ENCODE results near the gene SEMG1. TPM values are rescaled to one million over a fixed set of nuclear protein-coding genes. Genes with fewer than 3 reads are reported as not detected.

SEMG1 gene
- polyA plus RNA-seq, 1 donor (not counting 4 experiments of a cell fraction or from before 2014, with no cell fraction given), result not detected

DNA sequence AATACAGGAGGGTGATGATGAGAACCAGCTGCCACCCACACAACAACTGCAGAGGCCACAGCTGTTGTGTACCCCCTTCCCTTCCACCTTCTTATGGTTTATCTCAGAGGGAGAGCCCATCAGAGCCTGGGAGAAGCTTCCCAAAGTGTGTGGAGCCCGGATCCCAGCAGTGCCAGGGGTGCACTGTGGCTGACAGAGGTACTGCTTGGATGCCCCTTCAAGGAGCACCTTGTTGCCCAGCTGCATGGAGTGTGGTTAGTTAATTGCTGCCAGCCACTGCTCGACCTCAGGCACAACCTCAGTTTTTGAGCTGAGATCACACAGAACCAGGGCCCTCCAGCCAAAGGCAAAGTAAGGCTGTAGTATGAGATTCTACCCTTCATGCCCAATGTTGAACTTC lies 19.1 kb upstream of the SEMG1 start:
- Histone ChIP-seq H3K9me3 (ENCODE audit: control insufficient read depth, low read depth, low read length) (no peaks in the 10 kb centered on the region), H3K9me1 (ENCODE audit: control insufficient read depth, extremely low read depth, insufficient read depth, low read length) (no peaks in the 10 kb centered on the region), H3K4me1 (ENCODE audit: control insufficient read depth, extremely low read depth, insufficient read depth, low read length) (no peaks in the 10 kb centered on the region), H3K36me3 (ENCODE audit: control insufficient read depth in 2 of 2, extremely low read depth in 1 of 2, insufficient read depth in 2 of 2, low read length in 2 of 2) (no peaks in the 10 kb centered on the region), H2AFZ (ENCODE audit: control insufficient read depth, low read length) (no peak overlapping the region), H4K20me1 (ENCODE audit: control insufficient read depth, extremely low read depth, insufficient read depth, low read length) (no peaks in the 10 kb centered on the region), H3K27ac (ENCODE audit: control insufficient read depth, insufficient read depth, low read length) (no peak overlapping the region), H3K4me2 (ENCODE audit: control insufficient read depth, extremely low read depth, insufficient read depth, low read depth, low read length) (no peak overlapping the region), H3K4me3 (ENCODE audit: control insufficient read depth in 2 of 3, extremely low read depth in 1 of 3, insufficient read depth in 2 of 3, low read depth in 1 of 3, low read length in 3 of 3) (no peak overlapping the region), H3K9ac (ENCODE audit: control insufficient read depth, extremely low read depth, insufficient read depth, low read length) (no peak overlapping the region), H3K27me3 (ENCODE audit: control insufficient read depth, extremely low read depth, insufficient read depth, low read length) (no peaks in the 10 kb centered on the region), H3K79me2 (ENCODE audit: control insufficient read depth, insufficient read depth, low read length) (no peaks in the 10 kb centered on the region)
- no peak for TF ChIP-seq EZH2 (IDR thresholded peaks at IDR 0.05; ENCODE audit: low read length)
- TF ChIP-seq, protein P1, sequence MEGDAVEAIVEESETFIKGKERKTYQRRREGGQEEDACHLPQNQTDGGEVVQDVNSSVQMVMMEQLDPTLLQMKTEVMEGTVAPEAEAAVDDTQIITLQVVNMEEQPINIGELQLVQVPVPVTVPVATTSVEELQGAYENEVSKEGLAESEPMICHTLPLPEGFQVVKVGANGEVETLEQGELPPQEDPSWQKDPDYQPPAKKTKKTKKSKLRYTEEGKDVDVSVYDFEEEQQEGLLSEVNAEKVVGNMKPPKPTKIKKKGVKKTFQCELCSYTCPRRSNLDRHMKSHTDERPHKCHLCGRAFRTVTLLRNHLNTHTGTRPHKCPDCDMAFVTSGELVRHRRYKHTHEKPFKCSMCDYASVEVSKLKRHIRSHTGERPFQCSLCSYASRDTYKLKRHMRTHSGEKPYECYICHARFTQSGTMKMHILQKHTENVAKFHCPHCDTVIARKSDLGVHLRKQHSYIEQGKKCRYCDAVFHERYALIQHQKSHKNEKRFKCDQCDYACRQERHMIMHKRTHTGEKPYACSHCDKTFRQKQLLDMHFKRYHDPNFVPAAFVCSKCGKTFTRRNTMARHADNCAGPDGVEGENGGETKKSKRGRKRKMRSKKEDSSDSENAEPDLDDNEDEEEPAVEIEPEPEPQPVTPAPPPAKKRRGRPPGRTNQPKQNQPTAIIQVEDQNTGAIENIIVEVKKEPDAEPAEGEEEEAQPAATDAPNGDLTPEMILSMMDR (optimal IDR thresholded peaks at IDR 0.05 in 1 of 3, IDR thresholded peaks at IDR 0.05 in 1 of 3, conservative IDR thresholded peaks at IDR 0.05 in 1 of 3; ENCODE audit: extremely low read depth in 1 of 3, insufficient read depth in 2 of 3, low read length in 3 of 3), result peak in 2 of 3 experiments; percentile 18 to 28
- dilution Hi-C loops (cut with MboI; ENCODE audit: extremely low pct_ligation_motif_present, low sequenced_read_pairs), result no loop called here
- FAIRE-seq (no peak), DNase-seq (ENCODE audit: low read depth, low spot score) (no peak)

DNA sequence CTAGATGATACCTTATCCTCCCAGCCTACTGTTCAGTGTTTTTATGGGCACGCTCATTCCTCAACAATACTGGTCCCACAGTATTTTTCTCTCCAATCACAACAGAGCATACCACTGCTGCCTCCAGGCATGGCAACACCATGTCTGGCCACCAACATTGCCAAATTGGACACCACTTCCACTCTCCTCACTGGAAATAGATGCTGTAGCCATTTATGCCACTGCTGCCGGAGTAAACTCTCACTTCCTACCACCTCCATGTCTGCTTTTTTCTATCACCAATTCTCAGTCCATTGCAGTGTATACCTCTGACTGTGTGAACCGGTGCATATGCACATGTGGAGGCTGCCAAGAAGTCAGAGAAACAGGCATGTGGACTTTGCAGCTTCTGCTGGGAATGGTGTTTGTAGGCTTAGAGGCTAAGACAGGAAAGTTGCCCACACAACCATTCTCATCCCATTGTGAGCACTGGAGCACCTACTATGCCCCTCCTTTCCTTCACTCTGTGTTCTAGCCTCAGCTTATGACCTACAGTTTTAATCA lies 17.7 kb upstream of the SEMG1 start:
- Histone ChIP-seq H3K27me3 (ENCODE audit: control insufficient read depth, extremely low read depth, insufficient read depth, low read length) (no peaks in the 10 kb centered on the region), H3K9me3 (ENCODE audit: control insufficient read depth, low read depth, low read length) (no peaks in the 10 kb centered on the region), H3K79me2 (ENCODE audit: control insufficient read depth, insufficient read depth, low read length) (no peaks in the 10 kb centered on the region), H4K20me1 (ENCODE audit: control insufficient read depth, extremely low read depth, insufficient read depth, low read length) (no peaks in the 10 kb centered on the region), H3K4me1 (ENCODE audit: control insufficient read depth, extremely low read depth, insufficient read depth, low read length) (no peaks in the 10 kb centered on the region), H2AFZ (ENCODE audit: control insufficient read depth, low read length) (no peak overlapping the region), H3K27ac (ENCODE audit: control insufficient read depth, insufficient read depth, low read length) (no peak overlapping the region), H3K9me1 (ENCODE audit: control insufficient read depth, extremely low read depth, insufficient read depth, low read length) (no peaks in the 10 kb centered on the region), H3K9ac (ENCODE audit: control insufficient read depth, extremely low read depth, insufficient read depth, low read length) (no peak overlapping the region), H3K36me3 (ENCODE audit: control insufficient read depth in 2 of 2, extremely low read depth in 1 of 2, insufficient read depth in 2 of 2, low read length in 2 of 2) (no peaks in the 10 kb centered on the region), H3K4me2 (ENCODE audit: control insufficient read depth, extremely low read depth, insufficient read depth, low read depth, low read length) (no peak overlapping the region), H3K4me3 (ENCODE audit: control insufficient read depth in 2 of 3, extremely low read depth in 1 of 3, insufficient read depth in 2 of 3, low read depth in 1 of 3, low read length in 3 of 3) (no peak overlapping the region)
- dilution Hi-C loops (cut with MboI; ENCODE audit: extremely low pct_ligation_motif_present, low sequenced_read_pairs), result no loop called here
- no peak for DNase-seq (ENCODE audit: low read depth, low spot score)
- no peak for FAIRE-seq
- no peak for TF ChIP-seq EZH2 (IDR thresholded peaks at IDR 0.05; ENCODE audit: low read length)
- TF ChIP-seq, protein P1 (optimal IDR thresholded peaks at IDR 0.05 in 1 of 3, IDR thresholded peaks at IDR 0.05 in 1 of 3, conservative IDR thresholded peaks at IDR 0.05 in 1 of 3; ENCODE audit: extremely low read depth in 1 of 3, insufficient read depth in 2 of 3, low read length in 3 of 3), result no peak
